ENCODE data around the gene MAP4K2. TPM values are rescaled to one million over a fixed set of nuclear protein-coding genes. Genes with fewer than 3 reads are reported as not detected.

MAP4K2 gene
- total RNA-seq, 1 experiment from 2014 or later, result 10.4 TPM

- no peak for DNase-seq (ENCODE audit: low read depth)
Measured at GRCh38 chr11:64792482-64792881, 10.5 kb downstream of the MAP4K2 start.

GRCh38 chr11:64791781-64792291, 11.2 kb downstream of the MAP4K2 start:
- no peak for DNase-seq (ENCODE audit: low read depth)

- DNase-seq (ENCODE audit: low read depth), result no peak
Measured at GRCh38 chr11:64790205-64791095, 12.6 kb downstream of the MAP4K2 start.

- DNase-seq (ENCODE audit: low read depth), result no peak
Measured at GRCh38 chr11:64789331-64790204, 13.4 kb downstream of the MAP4K2 start.

- DNase-seq (ENCODE audit: low read depth), result no peak
Measured at GRCh38 chr11:64788321-64789215, 14.4 kb downstream of the MAP4K2 start.

- peak; percentile 56 for DNase-seq (ENCODE audit: low read depth)
Measured at GRCh38 chr11:64787526-64788320, 15.3 kb downstream of the MAP4K2 start.

- DNase-seq (ENCODE audit: low read depth), result no peak
Measured at GRCh38 chr11:64786308-64786707, 16.7 kb downstream of the MAP4K2 start.

- no peak for DNase-seq (ENCODE audit: low read depth)
Measured at GRCh38 chr11:64784813-64785581, 18.0 kb downstream of the MAP4K2 start.

GRCh38 chr11:64778473-64779298, 24.3 kb downstream of the MAP4K2 start, which contains the start of gene SF1:
TSS of gene SF1 (minus strand) at chr11:64778542. CDS start at chr11:64778392, 150 bp downstream.
- peak; percentile 100 for DNase-seq (ENCODE audit: low read depth)

GRCh38 chr11:64778223-64778472, 24.9 kb downstream of the MAP4K2 start:
- no peak for DNase-seq (ENCODE audit: low read depth)

- peak; percentile 87 for DNase-seq (ENCODE audit: low read depth)
Measured at GRCh38 chr11:64777449-64778222, 25.4 kb downstream of the MAP4K2 start.

GRCh38 chr11:64776875-64777274, 26.1 kb downstream of the MAP4K2 start:
- no peak for DNase-seq (ENCODE audit: low read depth)

- DNase-seq (ENCODE audit: low read depth), result no peak
Measured at GRCh38 chr11:64776425-64776824, 26.6 kb downstream of the MAP4K2 start.

GRCh38 chr11:64774144-64774543, 28.9 kb downstream of the MAP4K2 start:
- no peak for DNase-seq (ENCODE audit: low read depth)

- no peak for DNase-seq (ENCODE audit: low read depth)
Measured at GRCh38 chr11:64772303-64773018, 30.6 kb downstream of the MAP4K2 start.

- DNase-seq (ENCODE audit: low read depth), result no peak
Measured at GRCh38 chr11:64771861-64772260, 31.2 kb downstream of the MAP4K2 start.

GRCh38 chr11:64770120-64770519, 32.9 kb downstream of the MAP4K2 start:
- DNase-seq (ENCODE audit: low read depth), result no peak

GRCh38 chr11:64769283-64769682, 33.7 kb downstream of the MAP4K2 start:
- no peak for DNase-seq (ENCODE audit: low read depth)
